Osteocyte (in vitro differentiated cells): Measurements from ENCODE around the gene AATF. TPM values are rescaled to one million over a fixed set of nuclear protein-coding genes. Genes with fewer than 3 reads are reported as not detected.

ENCODE experiments used
- DNase-seq: peaks from one replicate; pipeline ENCODE4 v3.0.0; 2021; ENCODE audit warnings: mixed read lengths; ENCODE audit not compliant: unreplicated experiment; ENCODE audit errors: extremely low spot score
- H3K27ac Mint-ChIP-seq: one replicate; pipeline ENCODE4 v1.8.0; 2021; ENCODE audit warnings: mild to moderate bottlenecking, mixed read lengths; ENCODE audit not compliant: unreplicated experiment
- H3K27me3 Mint-ChIP-seq: one replicate; pipeline ENCODE4 v1.8.0; 2021; ENCODE audit warnings: mixed read lengths; ENCODE audit not compliant: unreplicated experiment
- H3K36me3 Mint-ChIP-seq: one replicate; pipeline ENCODE4 v1.8.0; 2021; ENCODE audit warnings: mixed read lengths; ENCODE audit not compliant: unreplicated experiment
- H3K4me1 Mint-ChIP-seq: one replicate; pipeline ENCODE4 v1.8.0; 2021; ENCODE audit warnings: mixed read lengths; ENCODE audit not compliant: unreplicated experiment
- H3K4me3 Mint-ChIP-seq: one replicate; pipeline ENCODE4 v1.8.0; 2021; ENCODE audit warnings: mild to moderate bottlenecking, moderate library complexity, mixed read lengths; ENCODE audit not compliant: unreplicated experiment
- H3K9me3 Mint-ChIP-seq: one replicate; pipeline ENCODE4 v1.8.0; 2021; ENCODE audit warnings: mixed read lengths; ENCODE audit not compliant: unreplicated experiment
- total RNA-seq: library from RNA; stranded (reverse); gene quantifications from 2 replicates; pipeline ENCODE4 v1.2.1, GENCODE V29; 2021
- TF ChIP-seq, protein P1 (sequence below): fragments of 200-600 bp; sonication (generic); IDR thresholded peaks from 2 replicates; pipeline ENCODE4 v1.5.0; 2021; ENCODE audit warnings: antibody characterized with exemption, mild to moderate bottlenecking, moderate library complexity

Gene AATF
- total RNA-seq, 1 donor from 2014 or later, result 39.6 TPM

- H3K27ac Mint-ChIP-seq, result no peak overlapping the region
- no peak overlapping the region for H3K4me3 Mint-ChIP-seq
- DNase-seq, result no peak
- no peaks in the 10 kb centered on the region for H3K27me3 Mint-ChIP-seq
- H3K36me3 Mint-ChIP-seq, result peaks cover 66% of the 10 kb centered on the region
- peaks cover 20% of the 10 kb centered on the region for H3K9me3 Mint-ChIP-seq
- TF ChIP-seq, protein P1, sequence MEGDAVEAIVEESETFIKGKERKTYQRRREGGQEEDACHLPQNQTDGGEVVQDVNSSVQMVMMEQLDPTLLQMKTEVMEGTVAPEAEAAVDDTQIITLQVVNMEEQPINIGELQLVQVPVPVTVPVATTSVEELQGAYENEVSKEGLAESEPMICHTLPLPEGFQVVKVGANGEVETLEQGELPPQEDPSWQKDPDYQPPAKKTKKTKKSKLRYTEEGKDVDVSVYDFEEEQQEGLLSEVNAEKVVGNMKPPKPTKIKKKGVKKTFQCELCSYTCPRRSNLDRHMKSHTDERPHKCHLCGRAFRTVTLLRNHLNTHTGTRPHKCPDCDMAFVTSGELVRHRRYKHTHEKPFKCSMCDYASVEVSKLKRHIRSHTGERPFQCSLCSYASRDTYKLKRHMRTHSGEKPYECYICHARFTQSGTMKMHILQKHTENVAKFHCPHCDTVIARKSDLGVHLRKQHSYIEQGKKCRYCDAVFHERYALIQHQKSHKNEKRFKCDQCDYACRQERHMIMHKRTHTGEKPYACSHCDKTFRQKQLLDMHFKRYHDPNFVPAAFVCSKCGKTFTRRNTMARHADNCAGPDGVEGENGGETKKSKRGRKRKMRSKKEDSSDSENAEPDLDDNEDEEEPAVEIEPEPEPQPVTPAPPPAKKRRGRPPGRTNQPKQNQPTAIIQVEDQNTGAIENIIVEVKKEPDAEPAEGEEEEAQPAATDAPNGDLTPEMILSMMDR, result no peak
- no peaks in the 10 kb centered on the region for H3K4me1 Mint-ChIP-seq
These were observed 50.7 kb downstream of the AATF start for GRCh38 chr17:36999471-36999870.

GRCh38 chr17:37016780-37017179 is 68.0 kb downstream of the AATF start:
- TF ChIP-seq, protein P1, result no peak

GRCh38 chr17:37017404-37017803 is 68.7 kb downstream of the AATF start:
- H3K27ac Mint-ChIP-seq, result no peak overlapping the region
- TF ChIP-seq, protein P1, result no peak
- H3K4me3 Mint-ChIP-seq, result no peak overlapping the region
- H3K27me3 Mint-ChIP-seq, result no peaks in the 10 kb centered on the region
- H3K9me3 Mint-ChIP-seq, result no peaks in the 10 kb centered on the region
- no peak for DNase-seq
- H3K36me3 Mint-ChIP-seq, result peaks cover 14% of the 10 kb centered on the region
- H3K4me1 Mint-ChIP-seq, result no peaks in the 10 kb centered on the region

More at GRCh38 chr17:37016780-37017179, 68.0 kb downstream of the AATF start:
- H3K36me3 Mint-ChIP-seq, result peaks cover 14% of the 10 kb centered on the region
- no peaks in the 10 kb centered on the region for H3K27me3 Mint-ChIP-seq
- DNase-seq, result no peak
- no peak overlapping the region for H3K27ac Mint-ChIP-seq
- H3K4me1 Mint-ChIP-seq, result no peaks in the 10 kb centered on the region
- H3K9me3 Mint-ChIP-seq, result no peaks in the 10 kb centered on the region
- no peak overlapping the region for H3K4me3 Mint-ChIP-seq

DNA sequence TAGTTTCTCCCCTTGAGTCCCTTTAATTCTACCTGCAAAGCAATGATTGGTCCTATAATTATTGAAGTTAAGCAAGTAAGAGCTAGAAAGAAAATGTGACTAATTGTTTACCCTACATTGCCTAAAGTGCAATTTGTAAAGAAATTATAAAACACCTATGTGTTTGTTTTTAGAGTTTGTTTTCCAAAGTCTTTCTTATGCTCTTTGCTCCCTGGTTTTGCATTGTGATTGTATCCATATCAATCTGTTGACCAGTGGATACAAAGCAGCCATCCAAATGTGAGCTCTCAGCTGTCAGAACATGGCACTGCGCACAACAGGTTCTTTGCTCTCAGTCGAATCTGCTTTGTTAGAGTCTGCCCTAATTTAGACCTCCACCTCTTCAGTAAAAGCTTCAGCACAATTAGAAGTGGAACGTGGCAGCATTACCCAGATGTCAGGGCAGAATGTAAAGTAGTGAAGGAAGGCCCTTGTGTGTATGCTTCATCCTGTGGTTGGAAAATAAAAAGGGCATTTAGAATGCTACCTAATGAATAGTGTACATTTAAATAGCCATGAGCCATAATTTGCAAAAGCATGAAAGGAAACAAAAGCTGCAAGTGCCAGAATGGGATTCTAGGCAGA is 70.5 kb downstream of the AATF start:
- Mint-ChIP-seq H3K27me3 (no peaks in the 10 kb centered on the region), H3K9me3 (no peaks in the 10 kb centered on the region), H3K4me1 (no peaks in the 10 kb centered on the region), H3K36me3 (peaks cover 20% of the 10 kb centered on the region), H3K4me3 (no peak overlapping the region), H3K27ac (no peak overlapping the region)
- no peak for DNase-seq
- TF ChIP-seq, protein P1, result no peak

GRCh38 chr17:37019741-37020129 is 71.0 kb downstream of the AATF start:
- TF ChIP-seq, protein P1, result no peak
- Mint-ChIP-seq H3K4me1 (no peaks in the 10 kb centered on the region), H3K9me3 (no peaks in the 10 kb centered on the region), H3K36me3 (peaks cover 20% of the 10 kb centered on the region), H3K27ac (no peak overlapping the region), H3K27me3 (no peaks in the 10 kb centered on the region), H3K4me3 (no peak overlapping the region)
- no peak for DNase-seq
